Activated CD4-positive, alpha-beta memory T cell treated with anti-CD3 and anti-CD28 coated beads, Interleukin-2, amount 10 ng/mL, durations not matched to agents 7 days and 5 days (primary cell): ENCODE results near the gene GFRA1. TPM values are rescaled to one million over a fixed set of nuclear protein-coding genes. Genes with fewer than 3 reads are reported as not detected.

Source experiments
- CTCF ChIA-PET: fragments of 350-600 bp; sonication (Branson Sonifier 250); formaldehyde crosslinking; loops from one replicate; lab custom pipeline; 2021; ENCODE audit warnings: antibody characterized with exemption, inconsistent platforms; lab: Charles Lee
- POLR2A ChIA-PET: fragments of 350-600 bp; sonication (Branson Sonifier 250); formaldehyde crosslinking; loops from one replicate; lab custom pipeline; 2021; ENCODE audit warnings: antibody characterized with exemption; lab: Charles Lee
- DNase-seq: peaks from one replicate; pipeline ENCODE4 v3.0.0-alpha.2; 2020
- H3K27ac Mint-ChIP-seq: one replicate; pipeline ENCODE4 v1.8.0; 2021; ENCODE audit warnings: mild to moderate bottlenecking, mixed read lengths
- H3K27me3 Mint-ChIP-seq: one replicate; pipeline ENCODE4 v1.8.0; 2021; ENCODE audit warnings: mixed read lengths
- H3K36me3 Mint-ChIP-seq: one replicate; pipeline ENCODE4 v1.8.0; 2021; ENCODE audit warnings: low read depth, mixed read lengths
- H3K4me1 Mint-ChIP-seq: one replicate; pipeline ENCODE4 v1.8.0; 2021; ENCODE audit warnings: mixed read lengths
- H3K4me3 Mint-ChIP-seq: one replicate; pipeline ENCODE4 v1.8.0; 2021; ENCODE audit warnings: mild to moderate bottlenecking, mixed read lengths
- H3K9me3 Mint-ChIP-seq: one replicate; pipeline ENCODE4 v1.8.0; 2021; ENCODE audit warnings: mixed read lengths
- total RNA-seq, 2 experiments: library from RNA; stranded (reverse); gene quantifications; one replicate each; pipeline ENCODE4 v1.2.3, GENCODE V29; 2021

Gene GFRA1
- total RNA-seq, 2 experiments from 2014 or later = not detected

DNA sequence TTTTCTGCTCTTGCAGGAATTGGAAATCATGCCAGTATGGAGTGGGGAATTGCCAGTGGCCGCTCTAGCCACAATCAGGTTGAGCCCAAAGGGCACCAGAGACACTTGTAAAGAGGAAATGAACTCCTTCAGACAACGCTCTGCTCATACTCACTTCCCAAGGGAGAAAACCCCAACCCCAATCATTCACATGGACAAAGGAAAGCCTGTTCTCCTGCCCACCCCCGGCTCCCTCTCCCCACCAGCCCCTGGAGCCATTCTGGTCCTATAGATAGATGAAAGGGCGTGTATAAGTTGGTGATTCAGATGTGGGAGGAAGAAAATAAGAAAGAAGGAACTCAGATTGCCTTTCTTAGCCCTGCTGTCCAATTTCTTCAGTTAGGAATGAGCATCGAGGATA, 57.4 kb downstream of the GFRA1 start:
- Mint-ChIP-seq H3K9me3 (no peaks in the 10 kb centered on the region), H3K4me1 (no peaks in the 10 kb centered on the region), H3K27ac (no peak overlapping the region), H3K4me3 (no peak overlapping the region), H3K27me3 (no peaks in the 10 kb centered on the region), H3K36me3 (no peaks in the 10 kb centered on the region)
- DNase-seq = no peak
- CTCF ChIA-PET = no interaction called here
- POLR2A ChIA-PET = no interaction called here

DNA sequence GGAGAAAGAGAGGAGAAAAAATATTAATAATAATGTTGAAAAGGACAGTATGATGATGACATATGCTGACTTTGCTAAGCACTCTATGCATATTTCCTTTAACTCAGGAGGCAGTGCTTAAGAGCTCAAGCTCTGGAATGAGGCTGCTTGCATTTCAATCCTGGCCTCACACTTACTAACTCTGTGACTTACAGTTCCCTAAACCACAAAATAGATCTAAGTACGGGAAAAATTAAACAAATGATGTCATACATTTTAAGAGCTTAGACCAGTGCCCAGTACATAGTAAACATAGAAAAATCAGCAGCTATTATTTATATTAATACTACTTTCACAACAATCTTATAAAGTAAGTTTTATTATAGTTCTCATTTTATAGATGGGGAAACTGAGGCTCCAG, 61.3 kb downstream of the GFRA1 start:
- ChIA-PET CTCF (no interaction called here), POLR2A (no interaction called here)
- Mint-ChIP-seq H3K4me1 (no peaks in the 10 kb centered on the region), H3K9me3 (no peaks in the 10 kb centered on the region), H3K4me3 (no peak overlapping the region), H3K27me3 (no peaks in the 10 kb centered on the region), H3K27ac (no peak overlapping the region), H3K36me3 (no peaks in the 10 kb centered on the region)
- no peak for DNase-seq

DNA sequence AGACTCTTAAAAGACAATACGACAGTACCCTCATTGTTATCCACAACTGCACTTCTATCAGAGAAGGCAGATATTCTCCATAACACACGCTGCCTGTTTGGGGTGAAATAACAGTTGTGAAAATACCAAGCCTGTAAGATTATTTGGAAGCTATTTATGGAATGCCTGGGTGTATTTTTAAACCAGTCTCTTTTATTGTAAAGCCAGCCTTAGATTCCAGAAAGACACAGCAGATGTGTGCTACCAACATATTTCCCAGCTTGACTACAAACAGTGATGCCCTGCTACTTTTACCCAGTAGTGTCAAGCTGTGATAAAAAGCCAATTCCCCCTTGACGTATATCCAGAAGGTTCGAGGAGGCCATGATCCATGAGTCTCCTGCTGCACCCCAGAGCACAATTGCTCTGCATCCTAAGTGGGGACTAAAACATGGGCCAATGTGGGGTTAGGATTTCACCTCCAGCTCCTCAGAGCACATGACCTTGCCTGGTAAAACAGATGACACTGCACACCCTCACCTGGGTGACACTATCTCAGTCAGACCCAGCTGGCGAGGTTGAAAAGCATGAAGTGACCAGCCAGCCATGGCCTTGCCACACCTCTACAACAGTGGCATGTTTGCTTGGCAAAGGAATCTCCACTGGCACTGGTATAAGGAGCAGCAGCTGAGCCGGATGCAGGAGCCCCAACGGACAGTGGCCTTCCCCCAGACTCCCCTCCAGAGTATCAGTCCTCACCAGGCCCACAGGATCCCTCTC, 62.2 kb downstream of the GFRA1 start:
- POLR2A ChIA-PET = no interaction called here

GRCh38 chr10:116209781-116210180, 63.2 kb downstream of the GFRA1 start:
- Mint-ChIP-seq H3K27me3 (no peaks in the 10 kb centered on the region), H3K9me3 (no peaks in the 10 kb centered on the region), H3K27ac (no peak overlapping the region), H3K36me3 (no peaks in the 10 kb centered on the region), H3K4me1 (no peaks in the 10 kb centered on the region), H3K4me3 (no peak overlapping the region)
- no peak for DNase-seq
- CTCF ChIA-PET = no interaction called here
- POLR2A ChIA-PET = no interaction called here

More for the DNA sequence above, 62.2 kb downstream of the GFRA1 start:
- CTCF ChIA-PET = no interaction called here
- Mint-ChIP-seq H3K27ac (no peak overlapping the region), H3K4me1 (no peaks in the 10 kb centered on the region), H3K36me3 (no peaks in the 10 kb centered on the region), H3K9me3 (no peaks in the 10 kb centered on the region), H3K4me3 (no peak overlapping the region), H3K27me3 (no peaks in the 10 kb centered on the region)
- no peak for DNase-seq

DNA sequence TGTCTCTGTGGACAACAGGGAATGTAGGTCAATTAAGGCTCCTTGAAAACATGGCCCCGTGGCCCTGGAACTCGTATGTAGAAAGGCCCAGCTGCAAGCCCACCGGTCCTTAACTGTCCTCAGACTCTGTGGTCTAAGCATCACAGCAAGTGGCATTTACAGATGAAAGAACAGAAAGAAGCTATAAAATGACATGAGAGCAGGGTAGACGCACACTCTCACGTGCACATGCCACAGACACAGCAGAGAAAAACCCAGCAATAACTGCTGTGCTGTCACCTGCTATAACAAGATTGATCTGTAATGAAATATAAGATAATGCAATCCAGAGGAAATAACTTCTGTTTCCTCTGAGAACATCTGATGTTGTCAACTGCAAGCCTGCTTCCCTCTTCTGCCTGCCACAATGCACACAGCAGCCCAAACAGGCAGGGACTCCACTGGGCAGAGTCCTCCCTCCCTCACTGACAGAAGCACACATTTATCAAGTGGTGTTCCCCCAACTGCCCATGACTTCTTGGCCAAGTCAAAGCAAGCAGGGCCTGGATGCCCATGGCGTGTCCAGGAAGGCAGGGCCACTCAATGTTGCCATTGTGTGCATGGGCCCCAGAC, 63.9 kb downstream of the GFRA1 start:
- ChIA-PET CTCF (no interaction called here), POLR2A (no interaction called here)
- DNase-seq = no peak
- Mint-ChIP-seq H3K4me3 (no peak overlapping the region), H3K36me3 (no peaks in the 10 kb centered on the region), H3K27me3 (no peaks in the 10 kb centered on the region), H3K27ac (no peak overlapping the region), H3K4me1 (no peaks in the 10 kb centered on the region), H3K9me3 (no peaks in the 10 kb centered on the region)

- Mint-ChIP-seq H3K27me3 (no peaks in the 10 kb centered on the region), H3K9me3 (no peaks in the 10 kb centered on the region), H3K27ac (no peak overlapping the region), H3K4me3 (no peak overlapping the region), H3K4me1 (no peaks in the 10 kb centered on the region), H3K36me3 (no peaks in the 10 kb centered on the region)
- DNase-seq = no peak
- ChIA-PET POLR2A (no interaction called here), CTCF (no interaction called here)
Measured at GRCh38 chr10:116207690-116208089, 65.3 kb downstream of the GFRA1 start.

- Mint-ChIP-seq H3K27me3 (no peaks in the 10 kb centered on the region), H3K4me3 (no peak overlapping the region), H3K27ac (no peak overlapping the region), H3K9me3 (no peaks in the 10 kb centered on the region), H3K36me3 (no peaks in the 10 kb centered on the region), H3K4me1 (no peaks in the 10 kb centered on the region)
- ChIA-PET POLR2A (no interaction called here), CTCF (no interaction called here)
- DNase-seq = no peak
Measured at GRCh38 chr10:116203661-116204060, 69.3 kb downstream of the GFRA1 start.

DNA sequence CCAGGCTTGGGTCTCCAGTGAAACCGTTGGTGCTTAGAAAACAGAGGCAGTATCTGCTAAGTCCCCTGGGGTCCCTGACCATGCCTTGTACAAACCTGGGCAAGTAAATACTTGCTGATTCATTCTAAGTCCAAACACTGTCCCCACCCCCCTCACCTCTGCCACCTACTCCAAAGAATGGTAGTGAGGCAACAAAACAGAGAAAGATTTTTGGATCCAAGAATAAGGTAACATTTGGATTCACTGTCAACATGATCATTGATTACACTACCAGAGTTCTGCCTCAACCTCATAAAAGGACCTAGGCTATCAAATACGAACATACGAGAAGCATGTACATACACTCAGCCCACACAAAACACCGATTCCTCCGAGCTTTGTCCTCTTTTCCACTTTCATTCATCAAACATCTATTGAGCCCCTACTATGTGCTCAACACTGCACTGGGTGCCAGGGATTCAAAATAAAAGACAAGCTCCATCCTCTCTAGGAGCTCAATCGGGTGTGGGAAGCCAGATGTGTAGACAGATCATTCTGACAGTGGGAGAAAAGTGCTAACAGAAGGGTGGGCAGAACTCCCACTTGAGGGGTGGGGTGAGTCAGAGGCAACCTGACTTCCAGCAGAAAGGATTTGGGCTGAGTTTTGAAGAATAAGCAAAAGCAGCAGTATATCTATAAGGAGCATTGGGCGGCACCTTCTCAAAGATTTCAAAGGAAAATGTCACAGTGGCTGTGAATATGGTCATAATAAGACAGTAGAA, 71.2 kb downstream of the GFRA1 start:
- Mint-ChIP-seq H3K9me3 (no peaks in the 10 kb centered on the region), H3K36me3 (no peaks in the 10 kb centered on the region), H3K27me3 (no peaks in the 10 kb centered on the region), H3K4me1 (no peaks in the 10 kb centered on the region), H3K4me3 (no peak overlapping the region), H3K27ac (no peak overlapping the region)
- ChIA-PET CTCF (no interaction called here), POLR2A (no interaction called here)
- no peak for DNase-seq

GRCh38 chr10:116201011-116201410, 72.0 kb downstream of the GFRA1 start:
- no peaks in the 10 kb centered on the region for H3K9me3 Mint-ChIP-seq
- POLR2A ChIA-PET = no interaction called here

DNA sequence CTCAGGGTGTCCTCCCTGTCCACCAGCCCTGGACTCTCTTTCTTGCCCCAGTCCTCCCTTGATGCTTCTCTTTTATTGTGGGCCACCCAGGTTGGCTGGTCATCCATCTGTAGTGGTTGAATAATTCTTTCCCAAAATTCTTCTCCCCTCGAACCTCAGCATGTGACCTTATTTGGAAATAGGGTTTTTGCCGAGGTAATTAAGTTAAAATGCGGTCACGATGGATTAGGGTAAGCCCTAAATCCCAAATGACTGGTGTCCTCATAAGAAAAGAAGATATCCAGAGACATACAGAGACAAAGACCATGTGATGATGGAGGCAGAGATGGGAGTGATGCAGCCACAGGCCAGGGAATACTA, 74.3 kb downstream of the GFRA1 start:
- CTCF ChIA-PET = no interaction called here
- Mint-ChIP-seq H3K4me1 (no peaks in the 10 kb centered on the region), H3K4me3 (no peak overlapping the region), H3K27me3 (no peaks in the 10 kb centered on the region), H3K27ac (no peak overlapping the region), H3K36me3 (no peaks in the 10 kb centered on the region), H3K9me3 (peaks cover 6% of the 10 kb centered on the region)
- DNase-seq = no peak
- POLR2A ChIA-PET = no interaction called here

More at GRCh38 chr10:116201011-116201410, 72.0 kb downstream of the GFRA1 start:
- H3K4me1 Mint-ChIP-seq = no peaks in the 10 kb centered on the region
- H3K4me3 Mint-ChIP-seq = no peak overlapping the region
- DNase-seq = no peak
- H3K36me3 Mint-ChIP-seq = no peaks in the 10 kb centered on the region
- no peaks in the 10 kb centered on the region for H3K27me3 Mint-ChIP-seq
- H3K27ac Mint-ChIP-seq = no peak overlapping the region
- CTCF ChIA-PET = no interaction called here

DNA sequence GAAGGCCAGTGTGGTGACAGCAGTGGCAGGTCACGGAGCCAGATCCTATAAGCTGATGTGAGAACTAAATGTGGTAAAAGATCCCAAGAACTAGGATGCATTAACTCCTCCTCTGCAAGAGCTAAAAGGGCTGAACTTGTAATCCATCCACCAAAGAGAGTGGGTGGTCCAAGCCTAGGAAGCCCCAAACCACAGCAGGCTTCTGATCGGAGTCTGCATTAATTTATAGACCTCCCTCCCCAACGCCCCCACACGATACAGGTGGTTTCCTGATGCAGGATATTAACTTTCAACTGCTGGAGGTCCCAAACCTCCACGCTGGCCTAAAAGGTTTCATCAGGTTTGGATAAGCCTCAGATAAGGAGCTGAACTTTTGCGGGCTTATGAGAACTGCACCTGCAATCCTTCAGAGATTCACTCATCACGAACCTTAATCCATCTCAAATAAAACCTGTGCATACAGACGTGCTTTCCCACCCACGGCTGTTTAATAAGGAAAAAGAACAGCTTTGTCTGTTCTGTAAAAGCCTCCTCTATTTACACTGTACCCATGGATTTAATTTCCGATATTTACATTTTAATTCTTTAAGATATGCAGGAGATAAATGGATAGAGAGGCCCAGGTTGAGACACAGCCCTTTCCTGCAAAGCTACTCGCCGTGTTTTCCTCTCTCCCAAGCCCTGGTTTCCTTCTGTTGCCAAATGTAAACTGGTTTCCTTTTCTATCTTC, 74.9 kb downstream of the GFRA1 start:
- H3K4me1 Mint-ChIP-seq = no peaks in the 10 kb centered on the region
- CTCF ChIA-PET = no interaction called here
- H3K27me3 Mint-ChIP-seq = no peaks in the 10 kb centered on the region
- DNase-seq = no peak
- POLR2A ChIA-PET = no interaction called here
- H3K4me3 Mint-ChIP-seq = no peak overlapping the region
- no peaks in the 10 kb centered on the region for H3K36me3 Mint-ChIP-seq
- no peak overlapping the region for H3K27ac Mint-ChIP-seq
- H3K9me3 Mint-ChIP-seq = peaks cover 6% of the 10 kb centered on the region

- CTCF ChIA-PET = no interaction called here
- Mint-ChIP-seq H3K36me3 (no peaks in the 10 kb centered on the region), H3K27ac (no peak overlapping the region), H3K27me3 (no peaks in the 10 kb centered on the region), H3K4me1 (no peaks in the 10 kb centered on the region), H3K4me3 (no peak overlapping the region), H3K9me3 (peaks cover 6% of the 10 kb centered on the region)
- POLR2A ChIA-PET = no interaction called here
- no peak for DNase-seq
Measured at GRCh38 chr10:116195583-116195982, 77.4 kb downstream of the GFRA1 start.

DNA sequence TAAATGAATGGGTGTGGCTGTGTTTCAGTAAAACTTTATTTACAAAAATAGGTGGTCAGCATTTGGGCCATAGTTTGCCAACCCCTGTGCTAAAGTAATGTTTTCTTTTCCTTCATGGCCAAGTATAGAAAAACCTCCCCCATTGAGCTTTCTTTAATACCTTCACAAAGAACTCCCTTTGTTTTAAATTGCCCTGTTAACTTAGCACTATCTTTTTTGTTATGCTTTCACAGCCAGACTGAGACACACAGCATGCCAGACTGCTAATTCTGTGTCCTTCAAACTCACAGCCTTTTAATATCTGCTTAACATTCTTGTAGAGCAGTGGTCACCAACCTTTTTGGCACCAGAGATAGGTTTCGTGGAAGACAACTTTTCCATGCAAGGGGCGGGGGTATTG, 78.0 kb downstream of the GFRA1 start:
- CTCF ChIA-PET = no interaction called here
- no peak overlapping the region for H3K4me3 Mint-ChIP-seq
- no peaks in the 10 kb centered on the region for H3K36me3 Mint-ChIP-seq
- POLR2A ChIA-PET = no interaction called here
- no peak overlapping the region for H3K27ac Mint-ChIP-seq
- H3K4me1 Mint-ChIP-seq = no peaks in the 10 kb centered on the region
- H3K27me3 Mint-ChIP-seq = no peaks in the 10 kb centered on the region
- H3K9me3 Mint-ChIP-seq = peaks cover 6% of the 10 kb centered on the region
- DNase-seq = no peak
